Progenitor cell of endocrine pancreas (in vitro differentiated cells): ENCODE measurements around the gene ADCY3. TPM values are rescaled to one million over a fixed set of nuclear protein-coding genes. Genes with fewer than 3 reads are reported as not detected.

Source experiments
- DNase-seq: peaks from one replicate; pipeline ENCODE4 v3.0.0; 2021; ENCODE audit warnings: low spot score; ENCODE audit not compliant: unreplicated experiment
- H3K27ac Mint-ChIP-seq: 2 replicates; pipeline ENCODE4 v1.8.0; 2021; ENCODE audit warnings: mild to moderate bottlenecking, moderate library complexity, mixed read lengths
- H3K27me3 Mint-ChIP-seq: 2 replicates; pipeline ENCODE4 v1.8.0; 2021; ENCODE audit warnings: mixed read lengths
- H3K36me3 Mint-ChIP-seq: 2 replicates; pipeline ENCODE4 v1.8.0; 2022; ENCODE audit warnings: mixed read lengths; ENCODE audit not compliant: insufficient read depth
- H3K4me1 Mint-ChIP-seq: 2 replicates; pipeline ENCODE4 v1.8.0; 2021; ENCODE audit warnings: low read depth, mixed read lengths
- H3K4me3 Mint-ChIP-seq: 2 replicates; pipeline ENCODE4 v1.8.0; 2021; ENCODE audit warnings: low read depth, mild to moderate bottlenecking, moderate library complexity, mixed read lengths
- H3K9me3 Mint-ChIP-seq: 2 replicates; pipeline ENCODE4 v1.8.0; 2021; ENCODE audit warnings: low read depth, mixed read lengths
- CTCF ChIP-seq: fragments of 200-600 bp; sonication (generic); IDR thresholded peaks from one replicate; pipeline ENCODE4 v1.5.0; 2021; ENCODE audit warnings: antibody characterized with exemption, mild to moderate bottlenecking; ENCODE audit not compliant: unreplicated experiment
- total RNA-seq: library from RNA; stranded (reverse); gene quantifications from 2 replicates; pipeline ENCODE4 v1.2.1, GENCODE V29; 2021

Gene ADCY3
- total RNA-seq, 1 donor from 2014 or later = 22.6 TPM

DNA sequence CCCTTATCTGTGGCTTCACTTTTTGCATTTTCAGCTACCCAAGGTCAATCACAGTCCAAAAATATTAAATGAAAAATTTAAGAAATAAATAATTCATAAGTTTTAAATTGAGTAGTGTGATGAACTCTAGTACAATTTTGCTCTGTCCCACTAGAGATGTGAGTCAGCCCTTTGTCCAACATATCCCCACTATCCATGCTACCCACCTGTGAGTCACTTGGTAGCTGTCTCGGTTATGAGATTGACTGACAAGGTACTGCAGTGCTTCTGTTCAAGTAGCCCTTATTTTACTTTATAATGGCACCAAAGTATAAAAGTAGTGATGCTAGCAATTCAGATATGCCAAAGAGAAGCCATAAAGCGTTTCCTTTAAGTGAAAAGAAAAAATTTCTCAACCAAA lies 28.8 kb downstream of the ADCY3 start:
- Mint-ChIP-seq H3K36me3 (peaks cover 13% of the 10 kb centered on the region), H3K4me3 (no peak overlapping the region), H3K9me3 (peaks cover 25% of the 10 kb centered on the region), H3K4me1 (no peaks in the 10 kb centered on the region), H3K27me3 (no peaks in the 10 kb centered on the region), H3K27ac (no peak overlapping the region)
- DNase-seq = no peak
- no peak for TF ChIP-seq CTCF

DNA sequence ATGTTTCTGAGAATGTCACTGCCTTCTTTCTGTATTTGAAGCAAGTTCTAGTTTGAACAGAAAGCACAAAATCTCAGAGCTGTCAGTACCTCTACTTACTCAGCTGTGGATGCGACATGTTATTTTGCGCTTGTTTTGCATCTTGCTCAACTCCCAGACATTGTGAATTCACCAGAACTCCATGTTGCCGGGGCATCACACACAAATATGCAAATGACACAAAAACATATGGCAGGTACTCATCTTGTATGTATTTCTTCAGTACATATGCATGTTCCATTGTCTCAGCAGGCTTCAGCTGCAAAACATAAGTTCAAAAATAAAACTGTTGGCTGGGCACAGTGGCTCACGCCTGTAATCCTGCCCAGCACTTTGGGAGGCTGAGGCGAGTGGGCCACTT lies 30.8 kb downstream of the ADCY3 start:
- no peaks in the 10 kb centered on the region for H3K4me1 Mint-ChIP-seq
- H3K36me3 Mint-ChIP-seq = peaks cover 2% of the 10 kb centered on the region
- no peak for DNase-seq
- no peak for TF ChIP-seq CTCF
- H3K27me3 Mint-ChIP-seq = no peaks in the 10 kb centered on the region
- peaks cover 8% of the 10 kb centered on the region for H3K9me3 Mint-ChIP-seq
- H3K27ac Mint-ChIP-seq = no peak overlapping the region
- no peak overlapping the region for H3K4me3 Mint-ChIP-seq

GRCh38 chr2:24888177-24888576 lies 31.9 kb downstream of the ADCY3 start:
- no peaks in the 10 kb centered on the region for H3K27me3 Mint-ChIP-seq
- no peak for TF ChIP-seq CTCF
- H3K4me3 Mint-ChIP-seq = no peak overlapping the region
- no peaks in the 10 kb centered on the region for H3K9me3 Mint-ChIP-seq
- DNase-seq = no peak
- no peak overlapping the region for H3K27ac Mint-ChIP-seq
- no peaks in the 10 kb centered on the region for H3K36me3 Mint-ChIP-seq
- H3K4me1 Mint-ChIP-seq = no peaks in the 10 kb centered on the region

DNA sequence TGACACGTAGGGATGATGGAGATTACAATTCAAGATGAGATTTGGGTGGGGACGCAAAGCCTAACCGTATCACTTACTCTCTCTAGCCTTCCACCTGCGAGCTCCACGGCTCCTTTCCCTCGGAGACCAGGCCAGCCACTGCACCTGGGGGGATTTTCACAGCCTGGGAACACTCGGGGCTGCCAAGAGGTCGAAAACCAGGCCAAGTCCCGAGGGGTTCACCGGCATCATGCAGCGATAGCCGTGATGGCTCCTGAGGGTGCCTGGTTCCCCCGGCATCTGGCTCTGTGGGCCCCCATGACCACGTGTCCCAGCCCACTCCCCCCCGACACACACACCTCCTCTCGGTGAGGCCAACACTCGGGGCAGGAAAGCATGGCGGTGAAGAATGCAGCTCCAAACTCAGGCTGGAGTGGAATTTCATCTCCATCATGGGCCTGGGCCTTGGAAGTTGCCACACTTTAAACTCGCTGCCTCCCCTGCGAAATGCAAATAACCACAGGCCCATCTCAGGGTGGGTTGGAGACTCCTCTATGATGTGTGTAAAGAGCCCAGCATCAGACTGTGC lies 32.6 kb downstream of the ADCY3 start:
- no peak for TF ChIP-seq CTCF
- H3K4me3 Mint-ChIP-seq = no peak overlapping the region
- DNase-seq = no peak
- no peaks in the 10 kb centered on the region for H3K36me3 Mint-ChIP-seq
- no peaks in the 10 kb centered on the region for H3K4me1 Mint-ChIP-seq
- no peaks in the 10 kb centered on the region for H3K9me3 Mint-ChIP-seq
- H3K27me3 Mint-ChIP-seq = no peaks in the 10 kb centered on the region
- no peak overlapping the region for H3K27ac Mint-ChIP-seq

- no peak for TF ChIP-seq CTCF
- H3K27ac Mint-ChIP-seq = no peak overlapping the region
- no peaks in the 10 kb centered on the region for H3K36me3 Mint-ChIP-seq
- no peak for DNase-seq
- no peak overlapping the region for H3K4me3 Mint-ChIP-seq
- H3K4me1 Mint-ChIP-seq = no peaks in the 10 kb centered on the region
- H3K27me3 Mint-ChIP-seq = no peaks in the 10 kb centered on the region
- no peaks in the 10 kb centered on the region for H3K9me3 Mint-ChIP-seq
These were observed 33.2 kb downstream of the ADCY3 start for GRCh38 chr2:24886691-24887304.
